GM19240 (cell line): ENCODE measurements around the gene MRPL53.
"Not testable (repeated sequence)": the region's sequence is repeated elsewhere in the genome, so short reads cannot be mapped to it uniquely, and the experiment has no call there.

ENCODE experiments used
- DNase-seq: peaks from one replicate; pipeline ENCODE4 v3.0.0; 2011; ENCODE audit warnings: low spot score; ENCODE audit not compliant: insufficient read length

Gene MRPL53

DNA sequence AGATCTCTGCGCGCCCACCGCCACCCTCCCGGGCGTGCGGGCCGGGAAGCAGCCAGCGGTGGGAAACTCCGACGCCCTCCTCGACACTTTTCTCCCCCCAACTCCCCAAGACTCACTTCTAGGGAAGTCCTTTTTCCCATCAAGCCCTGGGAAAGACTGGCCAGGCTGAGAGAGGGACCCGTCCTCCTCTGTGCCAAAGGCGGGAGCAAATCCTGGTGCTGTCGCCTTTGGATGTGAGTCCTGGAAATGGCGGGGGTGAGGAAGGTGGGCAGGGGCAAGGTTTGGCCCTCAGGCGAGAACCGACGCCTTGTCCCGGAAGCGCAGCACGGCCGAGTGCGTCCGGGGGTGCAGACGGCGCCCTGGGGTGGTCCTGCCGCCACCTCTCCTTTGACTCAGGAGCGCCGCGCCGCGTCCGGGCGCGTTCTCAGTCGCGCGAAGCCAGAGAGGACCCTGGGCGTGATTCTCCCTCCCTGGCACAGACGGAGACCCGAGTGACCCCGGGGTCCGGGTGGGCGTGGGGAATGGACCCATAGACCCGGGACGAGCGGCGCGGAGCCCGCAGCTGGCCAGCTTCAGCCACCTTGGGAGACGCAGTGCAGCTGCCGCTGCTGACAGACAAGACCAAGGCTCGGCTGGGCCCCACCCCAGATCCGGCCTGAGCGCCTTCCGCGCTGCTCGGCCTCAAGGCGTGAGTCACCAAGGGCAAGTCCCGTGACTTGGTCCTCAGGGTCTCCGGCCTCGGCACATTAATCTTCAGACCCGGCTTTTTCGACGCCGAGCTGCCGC lies 30.4 kb upstream of the MRPL53 start:
- no peak for DNase-seq

DNA sequence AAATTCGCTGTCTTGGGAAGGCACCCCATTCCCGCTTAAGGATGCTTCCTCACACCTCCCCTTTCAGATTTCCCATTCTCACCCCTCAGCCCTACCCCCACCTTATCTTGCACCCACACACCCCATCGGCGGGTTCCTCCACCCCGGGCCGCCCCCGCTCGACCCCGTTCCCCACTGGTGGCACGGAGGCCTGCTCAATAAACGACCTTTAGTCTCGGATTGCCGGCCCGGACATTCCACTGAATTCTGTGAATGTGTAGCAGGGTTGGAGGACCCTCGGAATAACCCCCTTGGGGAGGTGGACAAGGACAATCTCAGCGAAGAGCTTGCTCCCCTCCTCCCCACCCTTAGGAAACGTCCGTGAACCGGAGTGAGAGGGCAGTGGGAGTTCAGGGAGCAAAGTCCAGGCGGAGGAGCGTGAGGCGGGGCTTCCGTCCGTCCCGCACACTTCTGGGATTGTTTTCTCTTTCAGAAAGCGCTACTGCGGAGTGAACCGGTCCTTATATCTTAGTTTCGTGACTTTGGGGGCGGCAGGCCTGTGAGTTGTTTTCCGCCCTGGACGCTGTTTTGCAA lies 29.8 kb upstream of the MRPL53 start:
- DNase-seq: no peak

DNA sequence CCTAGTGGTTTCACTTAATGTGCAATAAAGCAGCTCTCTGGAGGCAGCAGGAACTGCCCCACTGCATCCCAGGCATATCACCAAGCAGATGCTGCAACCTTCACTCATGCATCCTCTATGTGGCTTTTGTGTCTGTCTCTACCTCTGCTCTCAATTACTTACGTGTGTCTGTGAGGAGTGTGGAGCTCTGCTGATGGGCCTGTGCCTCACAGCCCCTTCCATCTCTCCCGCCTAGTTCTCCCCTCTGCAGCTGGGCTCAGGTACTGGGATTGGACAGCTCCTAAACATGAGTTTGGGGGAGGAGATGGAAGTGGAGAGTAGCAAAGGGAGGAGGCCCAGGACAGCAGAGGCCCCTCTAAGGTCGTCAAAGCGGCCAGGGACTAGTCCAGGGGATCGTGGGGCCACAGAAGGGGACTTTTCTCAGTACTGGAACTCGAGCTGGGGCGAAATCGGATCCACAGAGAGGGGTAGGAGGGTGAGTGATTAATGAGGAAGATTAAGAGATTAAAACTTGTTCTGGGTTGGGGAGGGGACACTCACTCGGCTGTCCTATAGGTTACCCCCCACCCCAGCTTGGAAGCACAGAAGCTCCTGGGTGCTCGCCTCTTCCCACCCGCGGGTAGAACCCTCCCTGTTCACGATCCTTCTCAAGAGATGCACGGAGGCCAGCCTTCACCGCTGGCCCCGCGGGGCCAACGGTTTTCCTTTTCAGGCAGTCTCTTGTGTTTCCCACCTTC lies 29.0 kb upstream of the MRPL53 start:
- no peak for DNase-seq

DNA sequence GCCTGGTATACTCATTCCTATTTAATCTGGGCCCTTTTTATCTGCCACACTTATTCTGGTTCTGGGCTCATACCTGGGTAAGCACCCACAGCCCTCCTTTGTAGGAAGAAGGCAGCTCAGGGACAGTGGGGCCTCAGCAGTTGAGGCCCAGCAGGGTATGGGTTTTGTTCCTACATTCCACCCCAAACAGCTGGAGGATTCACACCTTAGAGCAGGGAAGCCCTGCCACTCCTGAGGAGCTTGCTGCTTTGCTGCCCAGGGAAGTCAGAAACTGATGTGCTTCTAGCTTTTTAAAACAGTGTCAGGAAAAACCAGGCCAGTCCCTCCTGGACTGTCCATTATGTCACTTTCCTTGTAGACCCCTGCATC lies 28.1 kb upstream of the MRPL53 start:
- no peak for DNase-seq

DNA sequence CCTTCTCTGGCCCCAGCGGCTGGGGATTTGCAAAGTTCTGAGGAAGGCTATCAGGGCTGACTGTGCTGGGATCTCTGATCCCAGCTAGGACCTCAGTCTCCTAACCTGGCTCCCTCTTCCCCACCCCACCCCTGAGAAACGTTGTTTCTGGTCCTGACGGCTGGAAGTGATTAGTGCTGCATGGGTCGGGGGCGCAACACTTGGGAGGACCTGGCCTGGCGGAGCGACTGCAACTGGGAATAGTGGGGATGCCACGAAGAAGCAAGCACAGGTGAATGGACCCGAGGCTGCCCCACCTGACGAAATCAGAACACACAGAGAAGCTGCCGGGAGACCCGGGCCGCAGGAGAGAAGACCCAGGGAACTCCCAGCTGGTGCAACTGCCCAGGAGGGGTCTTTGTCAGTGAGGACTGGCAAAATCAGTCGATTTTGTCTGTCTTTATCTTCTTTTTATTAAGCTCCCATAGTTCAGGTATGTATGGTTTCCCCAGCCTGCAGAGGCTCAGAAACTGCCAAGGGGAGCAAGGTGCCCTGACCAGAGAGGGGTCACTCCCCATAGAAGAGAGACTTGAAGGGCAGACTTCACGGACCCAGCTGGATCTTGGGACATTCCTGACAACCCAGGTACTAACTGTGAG lies 27.6 kb upstream of the MRPL53 start:
- no peak for DNase-seq

DNA sequence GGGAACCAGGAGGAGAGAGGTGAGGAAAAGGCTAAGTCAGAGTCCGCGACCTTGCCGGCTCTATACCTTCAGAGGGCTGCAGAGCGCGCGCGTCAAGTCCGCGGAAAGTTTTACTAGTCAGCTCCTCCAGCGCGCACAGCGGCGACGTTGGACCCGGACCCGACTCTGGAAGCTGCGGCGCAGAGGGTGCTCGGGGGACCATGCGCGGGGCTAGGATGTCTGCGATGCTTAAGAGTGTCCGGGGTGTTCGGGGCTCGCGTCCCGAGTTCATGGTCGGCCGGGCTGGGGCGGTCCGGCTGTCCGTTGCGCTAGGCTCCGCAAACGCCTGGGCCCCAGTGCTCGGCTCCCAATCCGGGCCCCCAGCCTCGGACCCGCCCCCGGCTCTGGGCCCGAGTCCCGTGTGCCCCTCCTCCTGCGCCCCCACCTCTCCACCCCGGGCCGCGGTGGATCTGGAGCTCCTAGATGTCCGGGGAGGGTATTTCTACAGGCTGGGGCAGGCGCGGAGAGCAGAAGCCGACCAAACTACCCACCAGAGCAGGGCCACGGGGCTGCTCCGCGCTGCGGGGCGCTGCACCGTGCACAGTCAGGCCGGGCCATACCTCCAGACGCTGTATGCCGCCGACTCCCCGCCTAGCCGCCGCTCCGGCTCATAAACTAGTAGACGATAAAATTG lies 26.9 kb upstream of the MRPL53 start, which contains the start of gene LBX2:
LBX2 (minus strand) TSS at position 337 of the 673 bp plus-strand sequence; CDS start at position 271, 66 bp downstream.
- no peak for DNase-seq

DNA sequence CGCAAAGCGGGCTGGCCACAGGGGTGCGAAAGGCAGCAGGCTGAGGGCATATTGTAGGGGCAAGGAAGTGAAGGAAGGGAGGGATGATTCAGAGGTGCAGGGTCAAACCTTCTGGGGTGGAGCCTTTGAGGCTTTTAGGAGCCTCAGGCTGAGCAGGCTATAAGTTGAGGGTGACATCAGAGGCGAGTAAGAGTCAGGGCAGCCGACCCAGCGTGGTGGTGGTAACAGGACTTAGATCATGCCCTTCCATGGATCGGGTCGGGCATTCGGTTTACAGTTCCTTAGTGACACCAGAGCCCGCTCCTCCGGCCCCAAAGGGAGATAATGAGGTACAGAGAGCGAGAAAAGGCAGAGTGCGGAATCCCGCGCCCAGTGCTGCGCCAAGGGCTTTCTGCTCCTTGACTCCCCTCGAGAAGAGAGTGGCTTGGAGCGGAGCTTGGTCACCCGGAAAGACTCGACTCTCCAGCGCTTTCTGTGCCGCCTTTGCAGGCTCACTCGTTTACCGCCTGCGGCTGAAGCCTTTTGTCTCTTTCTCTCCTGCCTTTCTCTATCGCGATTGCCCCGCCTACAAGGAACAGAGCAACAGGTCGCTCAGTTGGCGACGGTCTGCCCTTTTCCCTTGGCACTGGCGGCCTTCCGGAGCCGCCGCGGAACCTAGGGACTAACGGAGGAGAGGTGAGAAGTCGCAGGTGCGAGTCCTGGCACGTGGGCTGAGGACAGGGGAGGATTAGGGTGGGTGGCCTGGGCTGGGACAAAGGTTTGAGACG lies 26.2 kb upstream of the MRPL53 start:
- no peak for DNase-seq

DNA sequence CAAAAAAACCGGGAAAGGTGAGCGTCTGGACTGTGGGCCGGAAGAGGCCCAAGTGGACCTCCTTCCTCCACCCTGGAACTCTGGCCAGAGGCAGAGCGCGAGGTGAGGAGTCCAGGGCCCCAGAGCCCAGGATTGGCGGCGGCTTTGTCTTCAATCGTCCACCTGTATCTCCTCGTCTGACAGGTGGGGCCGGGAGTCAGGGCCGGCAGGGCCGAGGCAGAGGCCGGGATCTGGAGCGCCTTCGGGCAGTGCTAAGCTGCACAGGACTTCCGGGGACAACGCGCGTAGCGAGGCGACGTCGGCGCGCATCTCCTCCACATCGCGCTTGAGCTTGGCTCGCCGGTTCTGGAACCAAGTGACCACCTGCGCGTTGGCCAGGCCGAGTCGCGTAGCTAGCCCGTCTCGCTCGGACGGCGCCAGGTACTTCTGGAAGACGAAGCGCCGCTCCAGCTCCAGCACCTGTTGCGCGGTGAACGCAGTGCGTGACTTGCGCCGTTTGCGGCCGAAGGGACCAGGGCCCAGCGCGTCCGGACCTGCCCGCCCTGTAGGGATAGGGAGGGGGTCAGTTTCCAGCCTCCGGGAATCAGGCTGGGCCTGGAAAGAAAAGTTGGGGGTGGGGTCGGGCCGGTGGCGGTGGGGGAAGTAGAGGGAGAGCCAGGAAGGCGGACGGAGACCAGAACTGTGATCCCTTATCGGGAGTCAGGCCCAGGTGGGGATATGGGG lies 25.5 kb upstream of the MRPL53 start:
- no peak for DNase-seq

DNA sequence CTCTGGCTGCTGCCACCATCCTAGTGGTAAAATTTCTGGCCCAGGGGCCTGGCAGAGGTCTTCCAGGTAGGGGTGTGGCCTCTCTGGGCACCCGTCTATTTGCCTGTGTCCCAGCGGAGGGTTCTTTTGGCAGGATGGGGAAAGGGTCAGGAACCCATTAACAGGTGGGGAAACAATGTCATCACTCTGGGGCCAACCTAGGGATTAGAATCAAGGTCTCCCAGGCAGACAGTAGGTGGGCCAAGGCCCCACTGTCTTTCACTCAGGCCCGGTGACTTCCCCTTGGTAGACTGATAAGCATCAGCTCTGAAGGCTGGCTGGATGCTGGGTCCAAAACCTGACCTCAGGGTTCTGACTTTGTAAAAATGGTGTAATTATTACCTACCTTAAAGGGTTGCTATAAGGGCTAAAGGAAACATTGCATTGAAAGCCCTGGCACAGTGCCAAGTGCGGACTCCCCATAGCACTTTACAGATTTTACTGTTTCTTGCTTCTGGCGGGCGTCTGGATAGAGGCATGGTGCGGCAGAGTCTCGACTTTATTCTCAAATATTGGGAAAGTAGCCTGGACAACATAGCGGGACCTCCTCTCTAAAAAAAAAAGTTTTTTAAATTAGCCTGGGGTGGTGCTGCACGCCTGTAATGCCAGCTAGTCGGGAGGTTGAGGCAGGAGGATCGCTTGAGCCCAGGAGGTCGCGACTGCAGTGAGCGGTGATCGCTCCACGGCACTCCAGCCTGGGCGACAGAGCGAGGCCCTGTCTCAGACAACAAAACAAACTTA lies 24.7 kb upstream of the MRPL53 start:
- no peak for DNase-seq

DNA sequence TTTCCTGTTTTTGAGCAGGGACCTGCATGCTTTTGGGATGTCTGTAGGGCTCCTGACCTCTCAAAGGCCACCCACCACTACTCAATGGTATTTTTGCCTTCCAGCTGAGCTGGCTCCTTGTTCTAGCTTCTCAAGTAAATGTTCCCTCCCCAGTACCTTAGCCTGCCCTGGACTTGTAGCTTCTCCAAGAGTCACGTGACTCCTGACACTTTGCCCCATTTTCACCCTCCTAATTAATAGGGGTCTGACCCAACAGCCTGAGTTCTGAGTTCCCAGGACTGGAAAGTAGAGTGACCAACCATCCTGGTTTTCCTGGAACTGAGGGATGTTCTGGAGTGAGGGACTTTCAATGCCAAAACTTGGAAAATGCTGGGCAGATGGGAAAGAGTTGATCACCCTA lies 23.0 kb upstream of the MRPL53 start:
- DNase-seq: no peak

DNA sequence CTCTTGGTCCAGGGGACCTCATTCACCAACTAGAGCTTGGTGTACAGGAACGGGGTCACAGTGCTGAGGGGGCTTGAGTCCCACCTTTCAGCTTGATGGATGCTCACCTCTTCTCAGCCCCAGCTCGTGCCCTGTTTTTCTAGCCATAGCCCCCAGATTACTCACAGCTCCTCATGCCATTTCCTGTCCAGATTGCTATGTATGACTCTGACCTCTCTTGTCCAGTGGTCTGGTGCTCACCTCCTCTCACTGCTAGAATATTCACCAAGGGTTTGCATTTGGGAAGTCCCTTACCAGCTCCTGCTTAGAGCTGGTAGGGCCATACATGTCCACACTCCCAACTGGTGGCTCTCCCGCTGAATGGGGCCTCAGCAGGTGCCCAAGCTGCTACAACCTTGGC lies 21.1 kb upstream of the MRPL53 start:
- DNase-seq: no peak

DNA sequence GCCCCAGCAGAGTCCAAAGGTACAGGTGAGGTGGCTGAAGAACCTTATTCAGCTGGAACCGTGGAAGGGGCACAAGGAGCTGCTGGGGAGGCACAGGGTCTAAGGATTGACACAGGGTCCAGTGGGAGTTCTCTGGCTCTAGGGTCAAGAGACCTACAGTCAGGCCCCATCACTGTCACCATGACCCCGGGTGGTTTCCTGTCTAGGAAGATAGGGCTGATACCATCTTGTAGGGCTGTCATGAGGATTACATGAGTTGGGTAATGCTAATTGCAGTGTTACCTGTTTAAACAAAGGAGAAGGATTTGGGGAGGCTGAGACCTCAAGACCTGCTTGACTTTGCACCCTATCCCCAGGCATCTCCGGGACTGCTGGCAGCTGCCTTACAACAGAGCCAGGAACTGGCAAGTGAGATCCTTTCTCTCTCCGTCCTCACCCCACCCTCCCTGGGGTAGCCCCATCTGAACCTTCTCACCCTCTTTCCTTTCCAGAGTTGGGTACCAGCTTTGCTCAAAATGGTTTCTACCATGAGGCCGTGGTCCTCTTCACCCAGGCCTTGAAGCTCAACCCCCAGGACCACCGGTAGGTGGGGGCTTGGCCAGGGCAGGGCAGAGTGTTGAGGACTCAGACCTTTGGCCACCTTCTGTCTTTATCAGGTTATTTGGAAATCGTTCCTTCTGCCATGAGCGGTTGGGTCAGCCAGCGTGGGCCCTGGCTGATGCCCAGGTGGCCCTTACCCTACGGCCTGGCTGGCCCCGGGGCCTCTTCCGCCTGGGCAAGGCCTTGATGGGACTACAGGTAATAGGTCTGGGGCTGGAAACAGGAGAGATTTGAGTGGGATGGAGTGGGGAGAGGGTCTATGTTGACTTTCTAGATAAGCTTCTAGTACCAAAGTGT lies 19.4 kb upstream of the MRPL53 start:
- no peak for DNase-seq

DNA sequence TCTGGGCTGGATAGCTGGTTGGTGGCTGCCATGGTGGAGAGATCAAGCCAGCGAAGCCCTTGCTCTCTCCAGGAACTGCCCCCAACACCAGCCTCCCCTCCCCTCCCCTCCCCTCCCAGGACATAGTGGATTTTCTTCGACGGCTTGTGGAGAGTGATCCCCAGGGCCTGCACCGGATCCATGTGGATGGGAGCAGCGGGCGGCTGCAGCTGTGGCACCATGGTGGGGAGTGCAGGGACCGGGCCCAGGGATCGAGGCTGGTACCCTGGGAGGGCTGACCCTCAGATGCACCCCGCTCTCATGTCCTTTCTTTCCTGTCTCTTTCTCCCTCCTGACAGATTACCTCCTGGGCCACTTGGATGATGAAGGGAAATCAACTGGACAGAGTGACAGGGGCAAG lies 17.4 kb upstream of the MRPL53 start:
- no peak for DNase-seq

DNA sequence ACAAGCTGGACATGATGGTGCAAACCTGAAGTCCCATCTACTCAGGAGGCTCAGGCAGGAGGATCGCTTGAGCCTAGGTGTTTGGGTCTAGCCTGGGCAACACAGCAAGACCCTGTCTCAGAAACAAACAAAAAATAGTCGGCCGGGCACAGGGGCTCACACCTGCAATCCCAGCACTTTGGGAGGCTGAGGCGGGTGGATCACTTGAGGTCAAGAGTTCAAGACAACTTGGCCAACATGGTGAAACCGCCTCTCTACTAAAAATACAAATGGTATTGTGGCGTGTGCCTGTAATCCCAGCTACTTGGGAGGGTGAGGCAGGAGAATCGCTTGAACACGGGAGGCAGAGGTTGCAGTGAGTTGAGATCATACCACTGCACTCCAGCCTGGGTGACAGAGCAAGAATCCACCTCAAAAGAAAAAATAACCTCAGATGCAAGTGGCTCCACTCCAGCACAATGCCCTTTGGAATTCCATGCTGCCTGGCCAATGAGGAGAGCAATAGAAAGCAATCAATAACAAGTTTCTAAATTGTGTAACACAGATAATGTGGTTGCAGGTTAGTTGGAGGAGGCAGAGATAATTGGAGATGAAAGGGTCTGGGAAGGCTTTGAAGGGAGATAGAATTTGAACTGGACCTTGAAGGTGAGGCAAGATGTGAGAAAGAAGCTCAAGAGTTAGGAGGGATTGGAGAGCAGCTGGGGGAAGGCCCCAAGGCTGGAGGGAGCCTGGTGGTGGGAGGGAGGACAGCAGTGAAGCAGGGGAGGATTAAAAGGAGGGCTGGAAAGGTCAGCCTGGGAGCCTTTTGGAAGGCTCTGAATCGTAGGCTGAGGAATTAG lies 16.4 kb upstream of the MRPL53 start:
- DNase-seq: no peak

DNA sequence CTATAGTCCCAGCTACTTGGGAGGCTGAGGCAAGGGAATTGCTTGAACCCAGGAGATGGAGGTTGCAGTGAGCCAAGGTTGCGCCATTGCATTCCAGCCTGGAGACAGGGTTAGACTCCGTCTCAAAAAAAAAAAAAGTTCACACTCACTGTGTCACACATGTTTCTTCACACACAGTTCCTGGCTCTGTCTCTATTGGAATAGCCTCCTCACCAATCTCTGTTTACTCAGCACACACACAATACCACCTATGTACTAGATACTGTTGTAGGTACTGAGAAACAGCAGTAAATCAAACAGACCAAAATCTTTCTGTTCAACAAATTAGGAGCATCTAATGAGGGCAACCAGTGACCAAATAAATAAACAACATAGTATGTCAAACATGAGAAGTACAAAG lies 13.7 kb upstream of the MRPL53 start:
- no peak for DNase-seq

DNA sequence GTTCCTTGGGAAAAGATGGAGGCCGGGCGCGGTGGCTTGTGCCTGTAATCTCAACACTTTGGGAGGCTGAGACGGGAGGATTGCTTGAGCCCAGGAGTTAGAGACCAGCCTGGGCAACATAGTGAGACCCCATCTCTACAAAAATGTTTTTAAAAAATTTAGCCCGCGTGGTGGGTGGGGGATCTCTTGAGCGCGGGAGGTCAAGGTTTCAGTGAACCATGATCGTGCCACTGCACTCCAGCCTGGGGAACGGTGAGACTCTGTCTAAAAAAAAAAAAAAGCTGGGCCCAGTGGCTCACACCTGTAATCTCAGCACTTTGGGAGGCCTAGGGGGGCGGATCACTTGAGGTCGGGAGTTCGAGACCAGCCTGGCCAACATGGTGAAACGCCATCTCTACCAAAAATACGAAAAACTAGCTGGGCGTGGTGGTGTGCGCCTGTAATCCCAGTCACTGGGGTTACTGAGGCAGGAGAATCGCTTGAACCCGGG lies 11.2 kb upstream of the MRPL53 start:
- DNase-seq: not testable (repeated sequence)
